Dedifferentiated amniotic fluid mesenchymal stem cell (primary cell): Measurements from ENCODE around the gene COL4A6.

Experiments used
- DNase-seq: peaks from one replicate; pipeline ENCODE4 v3.0.0-alpha.2; 2016; ENCODE audit errors: extremely low spot score

The COL4A6 gene

GRCh38 chrX:108159028-108159670 is 279.1 kb downstream of the COL4A6 start:
- no peak for DNase-seq

GRCh38 chrX:108157628-108158027 is 280.6 kb downstream of the COL4A6 start:
- no peak for DNase-seq

GRCh38 chrX:108156934-108157466 is 281.2 kb downstream of the COL4A6 start:
- DNase-seq: no peak

GRCh38 chrX:108156082-108156481 is 282.1 kb downstream of the COL4A6 start:
- DNase-seq: no peak

- no peak for DNase-seq
These were observed 289.7 kb downstream of the COL4A6 start for GRCh38 chrX:108148524-108148923.

GRCh38 chrX:108138814-108139702 is 299.2 kb downstream of the COL4A6 start:
- no peak for DNase-seq

GRCh38 chrX:108134724-108135123 is 303.5 kb downstream of the COL4A6 start:
- no peak for DNase-seq

- DNase-seq: no peak
These were observed 305.3 kb downstream of the COL4A6 start for GRCh38 chrX:108132876-108133275.

GRCh38 chrX:108132034-108132433 is 306.2 kb downstream of the COL4A6 start:
- no peak for DNase-seq

- DNase-seq: no peak
These were observed 306.8 kb downstream of the COL4A6 start for GRCh38 chrX:108131471-108131870.

GRCh38 chrX:108130889-108131288 is 307.3 kb downstream of the COL4A6 start:
- DNase-seq: no peak

GRCh38 chrX:108127152-108127551 is 311.1 kb downstream of the COL4A6 start:
- DNase-seq: no peak

- no peak for DNase-seq
These were observed 311.6 kb downstream of the COL4A6 start for GRCh38 chrX:108126661-108127060.

- DNase-seq: no peak
These were observed 314.4 kb downstream of the COL4A6 start for GRCh38 chrX:108123591-108124366.

- DNase-seq: no peak
These were observed 315.5 kb downstream of the COL4A6 start for GRCh38 chrX:108122748-108123147.

GRCh38 chrX:108121291-108121690 is 316.9 kb downstream of the COL4A6 start:
- DNase-seq: no peak

GRCh38 chrX:108117988-108118387 is 320.2 kb downstream of the COL4A6 start:
- no peak for DNase-seq

GRCh38 chrX:108114541-108114940 is 323.7 kb downstream of the COL4A6 start:
- no peak for DNase-seq
